ENCODE data around the gene ADSS1.

The ADSS1 gene

GRCh38 chr14:104718871-104719270 is 5.2 kb upstream of the ADSS1 start:
- CTCF ChIA-PET = no interaction called here
- no peak for TF ChIP-seq CTCF (IDR thresholded peaks at IDR 0.05; ENCODE audit: control extremely low read depth, extremely low read depth, low read depth, missing control alignments)
- POLR2A ChIA-PET = no interaction called here
- DNase-seq (ENCODE audit: extremely low spot score) = no peak

GRCh38 chr14:104719343-104719742 is 4.7 kb upstream of the ADSS1 start:
- ChIA-PET POLR2A (no interaction called here), CTCF (no interaction called here)
- TF ChIP-seq CTCF (IDR thresholded peaks at IDR 0.05; ENCODE audit: control extremely low read depth, extremely low read depth, low read depth, missing control alignments) = no peak
- no peak for DNase-seq (ENCODE audit: extremely low spot score)

GRCh38 chr14:104721505-104722431 is 2.3 kb upstream of the ADSS1 start:
- CTCF ChIA-PET = interaction anchor here (1.0 to 1.5 kb wide), 4 partner anchors 10 to 105 kb away, joined by 3 to 9 read pairs (median 4); no protein-coding TSS in a partner anchor
- POLR2A ChIA-PET = no interaction called here
- DNase-seq (ENCODE audit: extremely low spot score) = no peak
- TF ChIP-seq CTCF (IDR thresholded peaks at IDR 0.05; ENCODE audit: control extremely low read depth, extremely low read depth, low read depth, missing control alignments) = no peak

GRCh38 chr14:104722938-104723650 is 935 bp upstream of the ADSS1 start:
- CTCF ChIA-PET = interaction anchor here (0.6 to 4.0 kb wide), 7 partner anchors 13 to 66 kb away, joined by 3 to 24 read pairs (median 3); partner anchors contain the start of gene SIVA1
- no peak for DNase-seq (ENCODE audit: extremely low spot score)
- POLR2A ChIA-PET = no interaction called here
- no peak for TF ChIP-seq CTCF (IDR thresholded peaks at IDR 0.05; ENCODE audit: control extremely low read depth, extremely low read depth, low read depth, missing control alignments)

GRCh38 chr14:104724407-104724980 is 465 bp downstream of the ADSS1 start:
- no peak for DNase-seq (ENCODE audit: extremely low spot score)
- CTCF ChIA-PET = interaction anchor here (1.1 to 4.0 kb wide), 3 partner anchors 16 to 102 kb away, joined by 3 to 24 read pairs (median 6); no protein-coding TSS in a partner anchor
- POLR2A ChIA-PET = no interaction called here
- TF ChIP-seq CTCF (IDR thresholded peaks at IDR 0.05; ENCODE audit: control extremely low read depth, extremely low read depth, low read depth, missing control alignments) = no peak

All from GM10248 (cell line).